ENCODE measurements around the gene WIPF2.

Gene WIPF2

DNA sequence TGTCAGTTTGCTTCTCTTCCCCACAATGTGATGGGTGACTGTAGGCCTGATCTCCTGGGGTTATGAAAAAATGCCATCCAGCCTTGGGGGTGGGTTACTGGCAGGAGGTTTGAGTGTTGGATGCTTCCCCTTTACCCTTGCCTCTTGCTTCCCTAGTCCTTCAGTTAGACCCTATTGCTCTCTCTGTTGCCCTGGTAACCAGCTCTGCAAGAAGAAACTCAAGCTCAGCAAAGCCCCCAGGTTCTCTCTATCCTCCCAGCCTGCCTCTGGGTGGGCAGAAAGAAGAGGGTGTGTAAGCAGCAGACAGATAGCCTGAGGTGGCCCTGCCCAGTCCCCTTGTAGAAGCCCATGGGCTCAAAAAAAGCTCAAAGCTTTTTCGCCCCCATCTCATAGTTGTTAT, 44.6 kb upstream of the WIPF2 start:
- ChIA-PET POLR2A (interaction anchor here (0.5 to 2.4 kb wide), 3 partner anchors 62 to 114 kb away, joined by 3 to 10 read pairs (median 7); no protein-coding TSS in a partner anchor), CTCF (interaction anchor here (0.7 to 4.9 kb wide), 9 partner anchors 8 to 161 kb away, joined by 3 to 40 read pairs (median 4); no protein-coding TSS in a partner anchor)
- H3K4me1 ChIP-seq (ENCODE audit: control insufficient read depth, insufficient read depth, low read length): peaks cover 4% of the 10 kb centered on the region
- peaks cover 47 to 66% of the 10 kb centered on the region in 2 experiments for H3K36me3 ChIP-seq (ENCODE audit: control insufficient read depth in 2 of 2, insufficient read depth in 1 of 2, low read length in 2 of 2)
- H3K27ac ChIP-seq (ENCODE audit: extremely low read depth, low read depth, low read length): no peak overlapping the region
- no peak overlapping the region for H3K4me3 ChIP-seq (ENCODE audit: low read depth, low read length)
- TF ChIP-seq ZNF510 (tag by site-specific recombination; IDR thresholded peaks at IDR 0.05; ENCODE audit: insufficient replicate concordance) (no peak), GLIS1 (tag by site-specific recombination; IDR thresholded peaks at IDR 0.05) (peak; percentile 19; the same call in 1 of the 2 replicates)
- H3K9me3 ChIP-seq (ENCODE audit: control insufficient read depth, insufficient read depth, low read depth, low read length): no peaks in the 10 kb centered on the region

DNA sequence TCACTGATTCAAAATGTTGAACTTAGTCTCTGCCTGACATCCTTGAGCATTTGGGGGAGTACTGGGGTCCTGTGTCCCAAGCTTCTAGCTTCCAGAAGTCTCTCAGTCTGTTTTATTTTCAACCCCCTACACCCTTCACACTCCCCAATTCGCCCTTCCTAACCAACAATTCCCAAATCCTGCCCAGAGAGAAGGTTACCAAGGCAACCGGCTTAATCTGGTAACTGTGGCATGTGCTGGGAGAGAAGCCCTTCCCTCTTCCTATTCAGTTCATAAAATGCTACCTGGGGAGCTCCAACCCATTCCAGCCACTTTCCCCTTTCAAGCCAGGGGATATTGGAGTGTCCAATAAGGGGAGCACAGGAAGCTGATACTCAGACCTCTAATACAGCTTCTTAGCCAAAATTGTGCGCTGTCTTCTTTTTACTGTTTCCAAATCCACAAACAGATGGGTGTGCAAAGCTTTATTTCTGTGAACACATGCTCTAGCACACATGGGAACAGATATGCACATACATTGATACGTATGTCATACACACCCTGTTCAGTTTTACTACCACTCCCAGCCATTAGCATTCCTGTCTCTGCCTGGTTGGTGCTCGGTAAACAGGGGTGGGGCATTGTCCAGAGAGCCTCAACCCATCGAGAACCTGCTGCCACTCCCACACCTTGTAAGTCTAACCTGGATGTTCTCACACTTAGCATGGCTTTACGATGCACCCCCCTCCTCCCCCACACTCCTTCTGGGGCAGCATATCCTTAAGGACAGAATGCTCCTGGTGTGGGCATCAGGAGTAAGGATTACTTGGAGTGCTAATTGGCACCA, 43.0 kb upstream of the WIPF2 start:
- no peak overlapping the region for H3K4me3 ChIP-seq (ENCODE audit: low read depth, low read length)
- H3K4me1 ChIP-seq (ENCODE audit: control insufficient read depth, insufficient read depth, low read length): peaks cover 9% of the 10 kb centered on the region
- TF ChIP-seq KLF1 (tag by site-specific recombination; IDR thresholded peaks at IDR 0.05) (peak; percentile 93), ZFHX2 (tag by site-specific recombination; conservative IDR thresholded peaks at IDR 0.05) (peak; percentile 63), IKZF3 (tag by site-specific recombination; IDR thresholded peaks at IDR 0.05) (0 out of 2 replicates have a peak, but pooled peaks have one; percentile 11), EGR2 (tag by site-specific recombination; IDR thresholded peaks at IDR 0.05; ENCODE audit: low read depth) (peak; percentile 61; the same call in 1 of the 2 replicates), ZBTB17 (tag by site-specific recombination; IDR thresholded peaks at IDR 0.05) (0 out of 2 replicates have a peak, but pooled peaks have one; percentile 24), ZSCAN16 (tag by site-specific recombination; IDR thresholded peaks at IDR 0.05) (peak; percentile 87)
- TF ChIP-seq, protein P1, sequence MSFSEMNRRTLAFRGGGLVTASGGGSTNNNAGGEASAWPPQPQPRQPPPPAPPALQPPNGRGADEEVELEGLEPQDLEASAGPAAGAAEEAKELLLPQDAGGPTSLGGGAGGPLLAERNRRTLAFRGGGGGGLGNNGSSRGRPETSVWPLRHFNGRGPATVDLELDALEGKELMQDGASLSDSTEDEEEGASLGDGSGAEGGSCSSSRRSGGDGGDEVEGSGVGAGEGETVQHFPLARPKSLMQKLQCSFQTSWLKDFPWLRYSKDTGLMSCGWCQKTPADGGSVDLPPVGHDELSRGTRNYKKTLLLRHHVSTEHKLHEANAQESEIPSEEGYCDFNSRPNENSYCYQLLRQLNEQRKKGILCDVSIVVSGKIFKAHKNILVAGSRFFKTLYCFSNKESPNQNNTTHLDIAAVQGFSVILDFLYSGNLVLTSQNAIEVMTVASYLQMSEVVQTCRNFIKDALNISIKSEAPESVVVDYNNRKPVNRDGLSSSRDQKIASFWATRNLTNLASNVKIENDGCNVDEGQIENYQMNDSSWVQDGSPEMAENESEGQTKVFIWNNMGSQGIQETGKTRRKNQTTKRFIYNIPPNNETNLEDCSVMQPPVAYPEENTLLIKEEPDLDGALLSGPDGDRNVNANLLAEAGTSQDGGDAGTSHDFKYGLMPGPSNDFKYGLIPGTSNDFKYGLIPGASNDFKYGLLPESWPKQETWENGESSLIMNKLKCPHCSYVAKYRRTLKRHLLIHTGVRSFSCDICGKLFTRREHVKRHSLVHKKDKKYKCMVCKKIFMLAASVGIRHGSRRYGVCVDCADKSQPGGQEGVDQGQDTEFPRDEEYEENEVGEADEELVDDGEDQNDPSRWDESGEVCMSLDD (tag by site-specific recombination; IDR thresholded peaks at IDR 0.05): no peak
- TF ChIP-seq, protein P2, sequence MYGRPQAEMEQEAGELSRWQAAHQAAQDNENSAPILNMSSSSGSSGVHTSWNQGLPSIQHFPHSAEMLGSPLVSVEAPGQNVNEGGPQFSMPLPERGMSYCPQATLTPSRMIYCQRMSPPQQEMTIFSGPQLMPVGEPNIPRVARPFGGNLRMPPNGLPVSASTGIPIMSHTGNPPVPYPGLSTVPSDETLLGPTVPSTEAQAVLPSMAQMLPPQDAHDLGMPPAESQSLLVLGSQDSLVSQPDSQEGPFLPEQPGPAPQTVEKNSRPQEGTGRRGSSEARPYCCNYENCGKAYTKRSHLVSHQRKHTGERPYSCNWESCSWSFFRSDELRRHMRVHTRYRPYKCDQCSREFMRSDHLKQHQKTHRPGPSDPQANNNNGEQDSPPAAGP (tag by site-specific recombination; IDR thresholded peaks at IDR 0.05): no peak
- TF ChIP-seq, protein P3, sequence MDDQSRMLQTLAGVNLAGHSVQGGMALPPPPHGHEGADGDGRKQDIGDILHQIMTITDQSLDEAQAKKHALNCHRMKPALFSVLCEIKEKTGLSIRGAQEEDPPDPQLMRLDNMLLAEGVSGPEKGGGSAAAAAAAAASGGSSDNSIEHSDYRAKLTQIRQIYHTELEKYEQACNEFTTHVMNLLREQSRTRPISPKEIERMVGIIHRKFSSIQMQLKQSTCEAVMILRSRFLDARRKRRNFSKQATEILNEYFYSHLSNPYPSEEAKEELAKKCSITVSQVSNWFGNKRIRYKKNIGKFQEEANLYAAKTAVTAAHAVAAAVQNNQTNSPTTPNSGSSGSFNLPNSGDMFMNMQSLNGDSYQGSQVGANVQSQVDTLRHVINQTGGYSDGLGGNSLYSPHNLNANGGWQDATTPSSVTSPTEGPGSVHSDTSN (CRISPR knock-in tag; IDR thresholded peaks at IDR 0.05): no peak
- peaks cover 31 to 58% of the 10 kb centered on the region in 2 experiments for H3K36me3 ChIP-seq (ENCODE audit: control insufficient read depth in 2 of 2, insufficient read depth in 1 of 2, low read length in 2 of 2)
- POLR2A ChIA-PET: interaction anchor here (0.6 to 0.7 kb wide), 2 partner anchors 46 to 304 kb away, joined by 3 read pairs; no protein-coding TSS in a partner anchor
- no peak overlapping the region for H3K27ac ChIP-seq (ENCODE audit: extremely low read depth, low read depth, low read length)
- H3K9me3 ChIP-seq (ENCODE audit: control insufficient read depth, insufficient read depth, low read depth, low read length): no peaks in the 10 kb centered on the region
- CTCF ChIA-PET: interaction anchor here (0.5 to 4.9 kb wide), 7 partner anchors 8 to 162 kb away, joined by 3 to 40 read pairs (median 4); no protein-coding TSS in a partner anchor

DNA sequence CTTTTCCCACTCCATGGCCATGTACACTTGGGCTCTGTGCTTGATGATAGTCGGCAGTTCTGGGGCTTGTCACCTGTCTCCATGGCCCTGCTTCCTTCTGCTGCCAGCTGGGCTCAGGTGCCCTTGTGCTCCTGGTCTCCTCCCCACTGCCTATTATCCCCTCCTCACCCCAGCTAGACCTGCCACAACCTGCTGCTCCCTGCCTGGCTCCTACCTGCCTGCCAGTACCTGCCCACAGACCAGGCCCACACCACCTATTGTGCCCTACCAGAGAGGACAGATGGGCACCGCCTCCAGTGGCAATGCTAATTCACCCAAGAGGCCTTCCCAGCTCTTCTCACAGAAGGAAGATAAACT, 42.4 kb upstream of the WIPF2 start:
- ChIA-PET POLR2A (no interaction called here), CTCF (interaction anchor here (0.6 to 4.9 kb wide), 4 partner anchors 8 to 163 kb away, joined by 3 to 40 read pairs (median 6); no protein-coding TSS in a partner anchor)
- peaks cover 28 to 56% of the 10 kb centered on the region in 2 experiments for H3K36me3 ChIP-seq (ENCODE audit: control insufficient read depth in 2 of 2, insufficient read depth in 1 of 2, low read length in 2 of 2)
- H3K27ac ChIP-seq (ENCODE audit: extremely low read depth, low read depth, low read length): no peak overlapping the region
- peaks cover 9% of the 10 kb centered on the region for H3K4me1 ChIP-seq (ENCODE audit: control insufficient read depth, insufficient read depth, low read length)
- TF ChIP-seq ZEB2 (tag by site-specific recombination; IDR thresholded peaks at IDR 0.05) (no peak), ZNF274 (IDR thresholded peaks at IDR 0.05; ENCODE audit: low read length) (no peak), ZNF274 (tag by site-specific recombination; IDR thresholded peaks at IDR 0.05; ENCODE audit: borderline replicate concordance) (no peak), ZNF792 (tag by site-specific recombination; IDR thresholded peaks at IDR 0.05) (no peak), EGR2 (tag by site-specific recombination; IDR thresholded peaks at IDR 0.05; ENCODE audit: low read depth) (no peak; the same call in 1 of the 2 replicates), ZFHX2 (tag by site-specific recombination; conservative IDR thresholded peaks at IDR 0.05) (peak; percentile 2; the same call in 1 of the 2 replicates)
- TF ChIP-seq, protein P4, sequence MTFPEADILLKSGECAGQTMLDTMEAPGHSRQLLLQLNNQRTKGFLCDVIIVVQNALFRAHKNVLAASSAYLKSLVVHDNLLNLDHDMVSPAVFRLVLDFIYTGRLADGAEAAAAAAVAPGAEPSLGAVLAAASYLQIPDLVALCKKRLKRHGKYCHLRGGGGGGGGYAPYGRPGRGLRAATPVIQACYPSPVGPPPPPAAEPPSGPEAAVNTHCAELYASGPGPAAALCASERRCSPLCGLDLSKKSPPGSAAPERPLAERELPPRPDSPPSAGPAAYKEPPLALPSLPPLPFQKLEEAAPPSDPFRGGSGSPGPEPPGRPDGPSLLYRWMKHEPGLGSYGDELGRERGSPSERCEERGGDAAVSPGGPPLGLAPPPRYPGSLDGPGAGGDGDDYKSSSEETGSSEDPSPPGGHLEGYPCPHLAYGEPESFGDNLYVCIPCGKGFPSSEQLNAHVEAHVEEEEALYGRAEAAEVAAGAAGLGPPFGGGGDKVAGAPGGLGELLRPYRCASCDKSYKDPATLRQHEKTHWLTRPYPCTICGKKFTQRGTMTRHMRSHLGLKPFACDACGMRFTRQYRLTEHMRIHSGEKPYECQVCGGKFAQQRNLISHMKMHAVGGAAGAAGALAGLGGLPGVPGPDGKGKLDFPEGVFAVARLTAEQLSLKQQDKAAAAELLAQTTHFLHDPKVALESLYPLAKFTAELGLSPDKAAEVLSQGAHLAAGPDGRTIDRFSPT (tag by site-specific recombination; IDR thresholded peaks at IDR 0.05): peak; percentile 32; the same call in 1 of the 2 replicates
- no peaks in the 10 kb centered on the region for H3K9me3 ChIP-seq (ENCODE audit: control insufficient read depth, insufficient read depth, low read depth, low read length)
- H3K4me3 ChIP-seq (ENCODE audit: low read depth, low read length): no peak overlapping the region
